Measurements from ENCODE around the gene SPEM1.

Gene SPEM1

DNA sequence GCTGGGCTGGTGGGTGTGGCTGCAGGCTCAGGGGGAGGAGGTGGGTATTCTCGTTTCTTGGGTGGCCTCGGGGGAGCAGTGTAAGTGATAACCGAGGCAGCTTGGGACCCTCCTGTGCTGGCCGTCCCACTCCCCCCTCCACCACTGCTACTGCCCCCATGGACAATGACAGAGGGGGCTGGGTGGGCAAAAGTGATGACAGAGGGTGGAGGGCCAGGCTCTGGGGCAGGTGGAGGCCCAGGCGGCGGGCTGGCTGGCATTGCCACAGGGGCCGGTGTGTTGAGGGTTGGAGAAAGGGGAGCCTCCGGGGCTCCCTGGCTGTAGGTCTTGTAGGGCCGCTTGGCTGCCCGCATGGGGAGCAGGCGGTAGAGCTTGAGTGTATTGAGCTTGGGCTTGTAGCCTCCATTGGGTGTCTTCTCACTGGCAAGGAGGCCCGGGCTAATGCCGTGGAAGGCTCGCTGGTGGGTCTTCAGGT is 43.3 kb downstream of the SPEM1 start:
- no peaks in the 10 kb centered on the region for H3K27me3 ChIP-seq (ENCODE audit: low read length)
- H3F3A ChIP-seq (ENCODE audit: insufficient read depth), result no peaks in the 10 kb centered on the region
- no peaks in the 10 kb centered on the region for H3K9me3 ChIP-seq (ENCODE audit: insufficient read depth, low read length)
- H3K36me3 ChIP-seq (ENCODE audit: low read length), result no peaks in the 10 kb centered on the region
- H2AFZ ChIP-seq (ENCODE audit: low read depth, low read length, severe bottlenecking), result no peak overlapping the region
- no peak for TF ChIP-seq EZH2phosphoT487 (conservative IDR thresholded peaks at IDR 0.05; ENCODE audit: low read length)
- TF ChIP-seq, protein P1, sequence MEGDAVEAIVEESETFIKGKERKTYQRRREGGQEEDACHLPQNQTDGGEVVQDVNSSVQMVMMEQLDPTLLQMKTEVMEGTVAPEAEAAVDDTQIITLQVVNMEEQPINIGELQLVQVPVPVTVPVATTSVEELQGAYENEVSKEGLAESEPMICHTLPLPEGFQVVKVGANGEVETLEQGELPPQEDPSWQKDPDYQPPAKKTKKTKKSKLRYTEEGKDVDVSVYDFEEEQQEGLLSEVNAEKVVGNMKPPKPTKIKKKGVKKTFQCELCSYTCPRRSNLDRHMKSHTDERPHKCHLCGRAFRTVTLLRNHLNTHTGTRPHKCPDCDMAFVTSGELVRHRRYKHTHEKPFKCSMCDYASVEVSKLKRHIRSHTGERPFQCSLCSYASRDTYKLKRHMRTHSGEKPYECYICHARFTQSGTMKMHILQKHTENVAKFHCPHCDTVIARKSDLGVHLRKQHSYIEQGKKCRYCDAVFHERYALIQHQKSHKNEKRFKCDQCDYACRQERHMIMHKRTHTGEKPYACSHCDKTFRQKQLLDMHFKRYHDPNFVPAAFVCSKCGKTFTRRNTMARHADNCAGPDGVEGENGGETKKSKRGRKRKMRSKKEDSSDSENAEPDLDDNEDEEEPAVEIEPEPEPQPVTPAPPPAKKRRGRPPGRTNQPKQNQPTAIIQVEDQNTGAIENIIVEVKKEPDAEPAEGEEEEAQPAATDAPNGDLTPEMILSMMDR (IDR thresholded peaks at IDR 0.05; ENCODE audit: insufficient read depth, low read length, poor library complexity, severe bottlenecking), result no peak
- no peaks in the 10 kb centered on the region for H3K79me2 ChIP-seq (ENCODE audit: insufficient read depth, low read length)
- H3K9me2 ChIP-seq (replicated peaks; ENCODE audit: insufficient read depth, low read length), result no peaks in the 10 kb centered on the region
- H3K4me2 ChIP-seq (ENCODE audit: low read depth, low read length, poor library complexity, severe bottlenecking), result no peak overlapping the region
- H3K4me3 ChIP-seq (ENCODE audit: insufficient read depth, low read length, poor library complexity, severe bottlenecking), result no peak overlapping the region
- no peak overlapping the region for H3K9ac ChIP-seq (ENCODE audit: low read length)
- H3K27ac ChIP-seq (ENCODE audit: low read depth, low read length), result no peak overlapping the region
- no peaks in the 10 kb centered on the region for H4K20me1 ChIP-seq (ENCODE audit: low read depth, low read length)

DNA sequence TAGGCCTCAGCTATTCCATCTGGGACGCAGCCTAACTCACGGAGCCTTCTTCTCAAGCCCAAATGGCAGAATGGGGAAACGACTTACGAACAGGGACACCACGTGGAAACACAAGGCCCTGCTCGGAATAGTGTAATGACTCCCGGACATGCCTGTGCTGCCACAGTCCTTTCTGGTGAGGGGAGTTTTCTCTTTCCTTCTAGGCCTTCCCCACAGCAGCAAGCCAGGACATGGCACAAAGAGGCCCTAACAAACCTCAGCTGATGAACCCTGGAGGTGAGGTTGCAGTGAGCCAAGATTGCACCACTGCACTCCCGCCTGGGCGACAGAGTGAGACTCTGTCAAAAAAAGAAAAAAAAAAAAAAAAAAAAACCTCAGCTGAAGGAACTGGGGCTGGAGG is 44.0 kb downstream of the SPEM1 start:
- H3K79me2 ChIP-seq (ENCODE audit: insufficient read depth, low read length), result no peaks in the 10 kb centered on the region
- no peak overlapping the region for H3K4me3 ChIP-seq (ENCODE audit: insufficient read depth, low read length, poor library complexity, severe bottlenecking)
- H3K9me2 ChIP-seq (replicated peaks; ENCODE audit: insufficient read depth, low read length), result no peaks in the 10 kb centered on the region
- no peaks in the 10 kb centered on the region for H3K27me3 ChIP-seq (ENCODE audit: low read length)
- H3K9ac ChIP-seq (ENCODE audit: low read length), result no peak overlapping the region
- H3K36me3 ChIP-seq (ENCODE audit: low read length), result no peaks in the 10 kb centered on the region
- no peaks in the 10 kb centered on the region for H4K20me1 ChIP-seq (ENCODE audit: low read depth, low read length)
- H2AFZ ChIP-seq (ENCODE audit: low read depth, low read length, severe bottlenecking), result no peak overlapping the region
- H3K9me3 ChIP-seq (ENCODE audit: insufficient read depth, low read length), result no peaks in the 10 kb centered on the region
- H3F3A ChIP-seq (ENCODE audit: insufficient read depth), result no peaks in the 10 kb centered on the region
- TF ChIP-seq, protein P1 (IDR thresholded peaks at IDR 0.05; ENCODE audit: insufficient read depth, low read length, poor library complexity, severe bottlenecking), result no peak
- no peak for TF ChIP-seq EZH2phosphoT487 (conservative IDR thresholded peaks at IDR 0.05; ENCODE audit: low read length)
- no peak overlapping the region for H3K4me2 ChIP-seq (ENCODE audit: low read depth, low read length, poor library complexity, severe bottlenecking)
- no peak overlapping the region for H3K27ac ChIP-seq (ENCODE audit: low read depth, low read length)

DNA sequence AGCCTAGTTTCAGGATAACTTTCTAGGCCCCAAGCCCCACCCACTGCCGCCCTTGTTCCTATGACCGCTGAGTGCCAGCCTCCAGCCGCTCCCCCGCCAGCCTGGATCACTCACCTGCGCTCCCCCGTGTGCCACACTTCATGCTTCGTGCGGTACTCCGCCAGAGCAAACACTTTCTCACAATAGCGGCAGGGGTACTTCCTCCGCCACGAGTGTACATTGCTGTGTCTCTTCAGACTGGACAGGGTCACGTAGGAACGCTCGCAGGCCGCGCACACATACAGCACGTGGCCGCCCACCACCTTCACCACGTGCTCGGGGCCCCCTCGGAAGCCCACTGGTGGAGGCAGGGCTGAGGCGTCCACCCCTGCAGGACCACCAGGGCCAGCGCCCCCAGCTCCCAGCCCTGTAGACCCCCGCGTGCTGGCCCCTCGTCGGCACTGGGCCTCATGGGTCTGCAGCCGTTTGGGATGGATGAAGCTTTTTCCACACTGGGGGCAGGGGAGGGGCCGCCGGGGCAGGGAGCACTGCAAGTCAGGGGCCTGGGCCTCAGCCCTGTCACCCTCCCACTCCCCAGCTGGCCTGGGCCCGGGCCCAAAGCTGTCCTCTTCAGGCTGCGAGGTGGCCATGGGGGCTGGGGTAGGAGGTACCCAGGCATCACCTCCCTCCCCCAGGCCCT is 45.6 kb downstream of the SPEM1 start:
- Histone ChIP-seq H3K9me3 (ENCODE audit: insufficient read depth, low read length) (no peaks in the 10 kb centered on the region), H3K4me3 (ENCODE audit: insufficient read depth, low read length, poor library complexity, severe bottlenecking) (no peak overlapping the region), H4K20me1 (ENCODE audit: low read depth, low read length) (no peaks in the 10 kb centered on the region), H3K79me2 (ENCODE audit: insufficient read depth, low read length) (no peaks in the 10 kb centered on the region), H3K27ac (ENCODE audit: low read depth, low read length) (no peak overlapping the region), H2AFZ (ENCODE audit: low read depth, low read length, severe bottlenecking) (no peak overlapping the region), H3K9ac (ENCODE audit: low read length) (no peak overlapping the region), H3K9me2 (replicated peaks; ENCODE audit: insufficient read depth, low read length) (no peaks in the 10 kb centered on the region), H3K27me3 (ENCODE audit: low read length) (no peaks in the 10 kb centered on the region), H3K4me2 (ENCODE audit: low read depth, low read length, poor library complexity, severe bottlenecking) (no peak overlapping the region), H3F3A (ENCODE audit: insufficient read depth) (no peaks in the 10 kb centered on the region), H3K36me3 (ENCODE audit: low read length) (no peaks in the 10 kb centered on the region)
- TF ChIP-seq, protein P1 (IDR thresholded peaks at IDR 0.05; ENCODE audit: insufficient read depth, low read length, poor library complexity, severe bottlenecking), result no peak
- no peak for TF ChIP-seq EZH2phosphoT487 (conservative IDR thresholded peaks at IDR 0.05; ENCODE audit: low read length)
